IMR-90 (cell line): ENCODE results near the gene USP10. TPM values are rescaled to one million over a fixed set of nuclear protein-coding genes. Genes with fewer than 3 reads are reported as not detected.

Experiments used
- ATAC-seq: fragments of 200-7000 bp; cut with Tn5 transposase; 2 replicates; pipeline ENCODE4 v1.9.1; 2020; ENCODE audit warnings: low read depth, mild to moderate bottlenecking, moderate library complexity
- BruUV-seq: library from RNA; stranded (reverse); fragments of 400-500 nt; replicated peaks from 2 replicates; lab custom pipeline; 2021; lab: Mats Ljungman, UMichigan
- CTCF ChIA-PET: fragments of 300-600 bp; formaldehyde crosslinking; extraction: SDS; loops from one replicate; lab custom pipeline; 2021; ENCODE audit warnings: antibody characterized with exemption; lab: Yijun Ruan, JAX
- POLR2A ChIA-PET: fragments of 300-600 bp; sonication (Branson Sonifier 250); formaldehyde crosslinking; loops from one replicate; lab custom pipeline; 2022; ENCODE audit warnings: antibody characterized with exemption; ENCODE audit not compliant: unreplicated experiment; lab: Charles Lee
- DNase-seq: peaks from one replicate; pipeline ENCODE4 v3.0.0; 2013
- H2AFZ ChIP-seq: replicated peaks from 2 replicates; pipeline ENCODE3; 2013; ENCODE audit warnings: low read length, mild to moderate bottlenecking; ENCODE audit not compliant: poor library complexity
- H2AK5ac ChIP-seq: 2 replicates; pipeline ENCODE4 v1.6.1; 2013; ENCODE audit warnings: low read depth, low read length, inconsistent platforms
- H2AK9ac ChIP-seq: replicated peaks from 2 replicates; pipeline ENCODE3; 2013; ENCODE audit warnings: mild to moderate bottlenecking, low read depth, low read length, moderate library complexity; ENCODE audit not compliant: poor library complexity
- H2BK120ac ChIP-seq: 2 replicates; pipeline ENCODE4 v1.6.1; 2013; ENCODE audit warnings: low read depth, low read length, inconsistent platforms
- H2BK15ac ChIP-seq: 3 replicates; pipeline ENCODE4 v1.6.1; 2013; ENCODE audit warnings: low read depth, low read length, inconsistent platforms
- H2BK20ac ChIP-seq: 2 replicates; pipeline ENCODE4 v1.6.1; 2013; ENCODE audit warnings: low read depth, mild to moderate bottlenecking, inconsistent platforms, low read length, moderate library complexity
- H2BK5ac ChIP-seq: 2 replicates; pipeline ENCODE4 v1.6.1; 2013; ENCODE audit warnings: mild to moderate bottlenecking, low read depth, low read length, inconsistent platforms; ENCODE audit not compliant: poor library complexity, severe bottlenecking
- H3K14ac ChIP-seq: replicated peaks from 2 replicates; pipeline ENCODE4 v1.6.1; 2013; ENCODE audit warnings: low read depth, low read length, inconsistent platforms
- H3K18ac ChIP-seq: 2 replicates; pipeline ENCODE4 v1.6.1; 2013; ENCODE audit warnings: low read depth, low read length, control low read depth
- H3K23ac ChIP-seq: 2 replicates; pipeline ENCODE4 v1.6.1; 2013; ENCODE audit warnings: low read depth, low read length, inconsistent platforms
- H3K27ac ChIP-seq: 2 replicates; pipeline ENCODE4 v1.5.1; 2013; ENCODE audit warnings: mild to moderate bottlenecking, control low read depth, low read length; ENCODE audit not compliant: insufficient read depth
- H3K27me3 ChIP-seq: 2 replicates; pipeline ENCODE4 v1.6.1; 2013; ENCODE audit warnings: low read length; ENCODE audit not compliant: control insufficient read depth, insufficient read depth
- H3K36me3 ChIP-seq: 2 replicates; pipeline ENCODE4 v1.6.1; 2013; ENCODE audit warnings: low read length, mixed read lengths; ENCODE audit not compliant: control insufficient read depth, insufficient read depth
- H3K4ac ChIP-seq: 2 replicates; pipeline ENCODE4 v1.6.1; 2013; ENCODE audit warnings: low read depth, low read length, inconsistent platforms
- H3K4me1 ChIP-seq: 2 replicates; pipeline ENCODE4 v1.6.1; 2013; ENCODE audit warnings: low read length, mixed read lengths; ENCODE audit not compliant: control insufficient read depth, insufficient read depth
- H3K4me2 ChIP-seq: 2 replicates; pipeline ENCODE4 v1.6.1; 2013; ENCODE audit warnings: low read depth, mild to moderate bottlenecking, control low read depth, low read length, moderate library complexity
- H3K4me3 ChIP-seq: 2 replicates; pipeline ENCODE4 v1.5.1; 2013; ENCODE audit warnings: low read depth, mild to moderate bottlenecking, control low read depth, low read length, moderate library complexity; ENCODE audit not compliant: insufficient read depth
- H3K56ac ChIP-seq: 2 replicates; pipeline ENCODE4 v1.6.1; 2013; ENCODE audit warnings: low read length, inconsistent platforms; ENCODE audit not compliant: insufficient read depth; ENCODE audit errors: extremely low read depth
- H3K79me1 ChIP-seq, 2 experiments: 2 replicates each; pipeline ENCODE4 v1.6.1; 2013; ENCODE audit warnings: low read length in 2 of 2, inconsistent platforms in 1 of 2, low read depth in 1 of 2
- H3K9ac ChIP-seq: 2 replicates; pipeline ENCODE4 v1.6.1; 2013; ENCODE audit warnings: low read depth, low read length, control low read depth
- H3K9me1 ChIP-seq: 2 replicates; pipeline ENCODE4 v1.6.1; 2013; ENCODE audit warnings: low read length, inconsistent platforms; ENCODE audit not compliant: insufficient read depth
- H3K9me3 ChIP-seq: 2 replicates; pipeline ENCODE4 v1.6.1; 2013; ENCODE audit warnings: low read length; ENCODE audit not compliant: control insufficient read depth, insufficient read depth
- H4K20me1 ChIP-seq: 2 replicates; pipeline ENCODE4 v1.6.1; 2013; ENCODE audit warnings: low read length, inconsistent platforms; ENCODE audit not compliant: insufficient read depth
- H4K5ac ChIP-seq: 2 replicates; pipeline ENCODE4 v1.6.1; 2013; ENCODE audit warnings: mild to moderate bottlenecking, low read depth, low read length, control low read depth
- H4K8ac ChIP-seq, 2 experiments: 2 replicates each; pipeline ENCODE4 v1.6.1; 2013; ENCODE audit warnings: low read depth in 2 of 2, low read length in 2 of 2, control low read depth in 1 of 2, inconsistent platforms in 1 of 2
- H4K91ac ChIP-seq: 2 replicates; pipeline ENCODE4 v1.6.1; 2013; ENCODE audit warnings: low read depth, low read length, inconsistent platforms; ENCODE audit not compliant: insufficient read depth
- BHLHE40 ChIP-seq: fragments of 150-350 bp; IDR thresholded peaks from 2 replicates; pipeline ENCODE4 v1.6.1; 2016; ENCODE audit warnings: mild to moderate bottlenecking, low read depth, low read length
- CEBPB ChIP-seq: IDR thresholded peaks from 2 replicates; pipeline ENCODE4 v1.6.1; 2012; ENCODE audit warnings: low read depth, low read length, improper control_type of control experiment
- CHD1 ChIP-seq: IDR thresholded peaks from 2 replicates; pipeline ENCODE4 v1.6.1; 2012; ENCODE audit warnings: low read depth, low read length, improper control_type of control experiment
- FOS ChIP-seq: fragments of 150-350 bp; IDR thresholded peaks from 2 replicates; pipeline ENCODE4 v1.6.1; 2016; ENCODE audit warnings: low read depth, low read length
- MAFK ChIP-seq: IDR thresholded peaks from 2 replicates; pipeline ENCODE4 v1.6.1; 2012; ENCODE audit warnings: low read depth, low read length, improper control_type of control experiment
- MAZ ChIP-seq: IDR thresholded peaks from 2 replicates; pipeline ENCODE4 v1.6.1; 2012; ENCODE audit warnings: low read depth, mild to moderate bottlenecking, low read length, improper control_type of control experiment, moderate library complexity, borderline replicate concordance
- MXI1 ChIP-seq: IDR thresholded peaks from 2 replicates; pipeline ENCODE4 v1.6.1; 2012; ENCODE audit warnings: low read depth, mild to moderate bottlenecking, low read length, moderate library complexity, borderline replicate concordance
- NFE2L2 ChIP-seq: fragments of 150-350 bp; IDR thresholded peaks from 2 replicates; pipeline ENCODE4 v1.6.1; 2016; ENCODE audit warnings: low read depth, mild to moderate bottlenecking, low read length
- POLR2A ChIP-seq: IDR thresholded peaks from 2 replicates; pipeline ENCODE4 v1.6.1; 2012; ENCODE audit warnings: mild to moderate bottlenecking, low read depth, low read length
- RAD21 ChIP-seq: IDR thresholded peaks from 2 replicates; pipeline ENCODE4 v1.6.1; 2012; ENCODE audit warnings: low read length, improper control_type of control experiment
- RCOR1 ChIP-seq: IDR thresholded peaks from 2 replicates; pipeline ENCODE4 v1.6.1; 2012; ENCODE audit warnings: mild to moderate bottlenecking, low read length, improper control_type of control experiment; ENCODE audit not compliant: insufficient replicate concordance
- SMC3 ChIP-seq: fragments of 150-350 bp; IDR thresholded peaks from 2 replicates; pipeline ENCODE4 v1.6.1; 2016; ENCODE audit warnings: low read depth, mild to moderate bottlenecking, antibody characterized with exemption, low read length, moderate library complexity
- WGBS, 2 experiments: methylation state at CpG; one replicate each; pipeline versions ENCODE4 v1.1.5 to v1.1.7; 2013; ENCODE audit warnings: missing lambda C conversion rate in 2 of 2; ENCODE audit not compliant: insufficient read length in 1 of 2; ENCODE audit errors: extremely low coverage in 2 of 2; 5-methylcytosine and 5-hydroxymethylcytosine counted together
- dilution Hi-C: fragments of 300-500 bp; cut with HindIII; formaldehyde crosslinking; loops from one replicate; pipeline ENCODE4 v1.14.3; 2018; ENCODE audit warnings: low sequenced_read_pairs; ENCODE audit not compliant: unreplicated experiment
- in situ Hi-C: fragments of 300-500 bp; cut with MboI; formaldehyde crosslinking; loops from 3 replicates; pipeline ENCODE4 v1.14.3; 2019; ENCODE audit warnings: low sequenced_read_pairs, inconsistent platforms, mixed read lengths
- intact Hi-C: fragments of 100-400 bp; cut with micrococcal nuclease; formaldehyde crosslinking; loops from 2 replicates; pipeline ENCODE4 v1.10.0; 2022
- polyA plus RNA-seq, 3 experiments: library from polyadenylated mRNA; depleted of rRNA; stranded (reverse); fragments of >200 nt; gene quantifications; 2 replicates each; pipeline ENCODE4 v1.2.3, GENCODE V29; 2012; ENCODE audit warnings: low replicate concordance in 1 of 3
- total RNA-seq: library from RNA; depleted of rRNA; stranded (reverse); fragments of >200 nt; gene quantifications from 2 replicates; pipeline ENCODE4 v1.2.3, GENCODE V29; 2012
- TF ChIP-seq, protein P1 (sequence below): fragments of 150-350 bp; IDR thresholded peaks from 2 replicates; pipeline ENCODE4 v1.6.1; 2016; ENCODE audit warnings: low read depth, mild to moderate bottlenecking, low read length, moderate library complexity, borderline replicate concordance
- TF ChIP-seq, protein P2 (sequence below): fragments of 150-350 bp; IDR thresholded peaks from 2 replicates; pipeline ENCODE4 v1.6.1; 2017; ENCODE audit warnings: mild to moderate bottlenecking, antibody characterized with exemption, low read length, low read depth
- TF ChIP-seq, protein P3 (sequence below): conservative IDR thresholded peaks from 2 replicates; pipeline ENCODE4 v1.5.1; 2012; ENCODE audit warnings: mild to moderate bottlenecking, low read depth, low read length, improper control_type of control experiment

USP10 gene
- total and polyA plus RNA-seq, 2 of the 4 experiments (the other 2 are of a cell fraction): 54.3 to 79.0 TPM

DNA sequence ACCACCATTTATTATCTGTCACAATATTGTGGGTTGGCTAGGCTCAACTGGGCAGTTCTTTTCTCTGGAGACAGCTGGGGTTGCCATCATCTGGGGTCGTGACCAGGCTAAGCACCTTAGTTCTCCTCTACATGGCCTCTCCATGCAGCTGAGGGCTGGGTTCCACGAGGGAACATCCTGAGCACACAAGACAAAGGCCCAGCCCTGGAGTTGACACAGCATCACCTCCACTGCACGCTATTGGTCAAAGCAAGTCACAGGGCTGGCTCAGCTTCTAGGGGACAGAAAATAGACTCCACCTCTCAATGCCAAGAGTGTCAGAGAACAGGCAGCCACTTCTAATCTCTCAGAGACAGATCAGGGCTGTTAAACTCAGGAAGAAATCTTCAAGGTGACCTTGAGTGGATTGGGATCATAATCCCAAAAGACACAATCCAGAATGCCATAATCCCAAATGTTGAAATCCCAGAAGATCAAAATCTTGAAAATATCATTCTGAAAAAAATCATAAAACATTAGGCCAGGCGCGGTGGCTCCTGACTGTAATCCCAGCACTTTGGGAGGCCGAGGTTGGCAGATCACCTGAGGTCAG is 13.0 kb upstream of the USP10 start:
- no peaks in the 10 kb centered on the region for H3K27me3 ChIP-seq
- CTCF ChIA-PET: interaction anchor here (1.4 kb wide), 1 partner anchor 14 kb away, joined by 10 read pairs; no protein-coding TSS in a partner anchor
- peak overlapping the region; percentile 44 for H2AK9ac ChIP-seq
- in situ Hi-C loops: no loop called here
- BruUV-seq: no TSS peak
- H3K36me3 ChIP-seq: no peaks in the 10 kb centered on the region
- peak overlapping the region; percentile 40; the same call in 1 of the 2 replicates for H2BK20ac ChIP-seq
- WGBS, 2 experiments: 90% methylated on average over 2 of the region's 6 CpGs; no CpG with 5 or more reads in 1 of the 2 experiments
- ATAC-seq (no peak), DNase-seq (no peak)
- peaks cover 9% of the 10 kb centered on the region for H3K4me1 ChIP-seq
- peaks cover 4 to 9% of the 10 kb centered on the region in 2 experiments; a peak in 1 of 4 replicates for H3K79me1 ChIP-seq
- no peak overlapping the region for H3K9ac ChIP-seq
- no peak overlapping the region for H3K23ac ChIP-seq
- no peak overlapping the region for H3K4me2 ChIP-seq
- H3K18ac ChIP-seq: no peak overlapping the region
- peak overlapping the region in 1 of 2 experiments; percentile 41; a peak in 1 of 4 replicates for H4K8ac ChIP-seq
- no peak overlapping the region for H3K56ac ChIP-seq
- peak overlapping the region; percentile 74 for H2AK5ac ChIP-seq
- POLR2A ChIA-PET: interaction anchor here (0.6 kb wide), 1 partner anchor 11 kb away, joined by 3 read pairs; no protein-coding TSS in a partner anchor
- dilution Hi-C loops: no loop called here
- H4K5ac ChIP-seq: peak overlapping the region; percentile 44; the same call in 1 of the 2 replicates
- intact Hi-C loops: no loop called here
- H4K91ac ChIP-seq: peak overlapping the region; percentile 39; the same call in 1 of the 2 replicates
- peaks cover 14% of the 10 kb centered on the region for H3K9me1 ChIP-seq
- peak overlapping the region; percentile 76; the same call in 1 of the 2 replicates for H2BK120ac ChIP-seq
- peak overlapping the region; percentile 85; the same call in 2 of the 3 replicates for H2BK15ac ChIP-seq
- no peak overlapping the region for H3K4me3 ChIP-seq
- peak overlapping the region; percentile 87 for H2BK5ac ChIP-seq
- peak overlapping the region; percentile 5 for H3K14ac ChIP-seq
- H3K9me3 ChIP-seq: no peaks in the 10 kb centered on the region
- H3K4ac ChIP-seq: peak overlapping the region; percentile 22
- no peak overlapping the region for H3K27ac ChIP-seq
- peak overlapping the region; percentile 57 for H2AFZ ChIP-seq
- H4K20me1 ChIP-seq: no peaks in the 10 kb centered on the region
- TF ChIP-seq MXI1 (no peak), SMC3 (no peak), FOS (no peak), CHD1 (no peak), CEBPB (no peak), RAD21 (no peak), BHLHE40 (no peak), POLR2A (no peak), MAZ (no peak), RCOR1 (no peak), NFE2L2 (no peak), MAFK (no peak)
- TF ChIP-seq, protein P1, sequence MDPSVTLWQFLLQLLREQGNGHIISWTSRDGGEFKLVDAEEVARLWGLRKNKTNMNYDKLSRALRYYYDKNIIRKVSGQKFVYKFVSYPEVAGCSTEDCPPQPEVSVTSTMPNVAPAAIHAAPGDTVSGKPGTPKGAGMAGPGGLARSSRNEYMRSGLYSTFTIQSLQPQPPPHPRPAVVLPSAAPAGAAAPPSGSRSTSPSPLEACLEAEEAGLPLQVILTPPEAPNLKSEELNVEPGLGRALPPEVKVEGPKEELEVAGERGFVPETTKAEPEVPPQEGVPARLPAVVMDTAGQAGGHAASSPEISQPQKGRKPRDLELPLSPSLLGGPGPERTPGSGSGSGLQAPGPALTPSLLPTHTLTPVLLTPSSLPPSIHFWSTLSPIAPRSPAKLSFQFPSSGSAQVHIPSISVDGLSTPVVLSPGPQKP: no peak
- TF ChIP-seq, protein P2, sequence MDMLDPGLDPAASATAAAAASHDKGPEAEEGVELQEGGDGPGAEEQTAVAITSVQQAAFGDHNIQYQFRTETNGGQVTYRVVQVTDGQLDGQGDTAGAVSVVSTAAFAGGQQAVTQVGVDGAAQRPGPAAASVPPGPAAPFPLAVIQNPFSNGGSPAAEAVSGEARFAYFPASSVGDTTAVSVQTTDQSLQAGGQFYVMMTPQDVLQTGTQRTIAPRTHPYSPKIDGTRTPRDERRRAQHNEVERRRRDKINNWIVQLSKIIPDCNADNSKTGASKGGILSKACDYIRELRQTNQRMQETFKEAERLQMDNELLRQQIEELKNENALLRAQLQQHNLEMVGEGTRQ: no peak
- TF ChIP-seq, protein P3, sequence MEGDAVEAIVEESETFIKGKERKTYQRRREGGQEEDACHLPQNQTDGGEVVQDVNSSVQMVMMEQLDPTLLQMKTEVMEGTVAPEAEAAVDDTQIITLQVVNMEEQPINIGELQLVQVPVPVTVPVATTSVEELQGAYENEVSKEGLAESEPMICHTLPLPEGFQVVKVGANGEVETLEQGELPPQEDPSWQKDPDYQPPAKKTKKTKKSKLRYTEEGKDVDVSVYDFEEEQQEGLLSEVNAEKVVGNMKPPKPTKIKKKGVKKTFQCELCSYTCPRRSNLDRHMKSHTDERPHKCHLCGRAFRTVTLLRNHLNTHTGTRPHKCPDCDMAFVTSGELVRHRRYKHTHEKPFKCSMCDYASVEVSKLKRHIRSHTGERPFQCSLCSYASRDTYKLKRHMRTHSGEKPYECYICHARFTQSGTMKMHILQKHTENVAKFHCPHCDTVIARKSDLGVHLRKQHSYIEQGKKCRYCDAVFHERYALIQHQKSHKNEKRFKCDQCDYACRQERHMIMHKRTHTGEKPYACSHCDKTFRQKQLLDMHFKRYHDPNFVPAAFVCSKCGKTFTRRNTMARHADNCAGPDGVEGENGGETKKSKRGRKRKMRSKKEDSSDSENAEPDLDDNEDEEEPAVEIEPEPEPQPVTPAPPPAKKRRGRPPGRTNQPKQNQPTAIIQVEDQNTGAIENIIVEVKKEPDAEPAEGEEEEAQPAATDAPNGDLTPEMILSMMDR: no peak
